Measurements from ENCODE around the gene STX8.
"Not testable (repeated sequence)": the region's sequence is repeated elsewhere in the genome, so short reads cannot be mapped to it uniquely, and the experiment has no call there.

The STX8 gene

DNA sequence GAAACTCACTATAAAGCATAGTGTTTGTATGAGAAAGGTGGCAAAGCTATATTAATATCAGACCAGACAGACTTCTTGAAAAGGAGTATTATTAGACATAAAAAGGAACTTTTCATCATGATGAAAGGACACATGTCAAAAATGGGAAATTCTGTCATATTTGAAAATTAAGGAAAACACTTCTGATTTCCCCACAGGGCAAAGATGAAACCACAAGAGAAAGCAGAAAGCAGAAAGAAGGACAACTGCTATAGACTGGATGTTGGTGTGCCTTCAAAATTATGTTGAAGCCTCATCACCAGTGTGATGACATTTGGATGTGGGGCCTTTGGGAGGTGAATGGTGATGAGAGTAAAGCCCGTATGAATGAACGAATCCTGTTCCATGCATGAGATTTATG, 193.0 kb downstream of the STX8 start:
- DNase-seq: no peak

DNA sequence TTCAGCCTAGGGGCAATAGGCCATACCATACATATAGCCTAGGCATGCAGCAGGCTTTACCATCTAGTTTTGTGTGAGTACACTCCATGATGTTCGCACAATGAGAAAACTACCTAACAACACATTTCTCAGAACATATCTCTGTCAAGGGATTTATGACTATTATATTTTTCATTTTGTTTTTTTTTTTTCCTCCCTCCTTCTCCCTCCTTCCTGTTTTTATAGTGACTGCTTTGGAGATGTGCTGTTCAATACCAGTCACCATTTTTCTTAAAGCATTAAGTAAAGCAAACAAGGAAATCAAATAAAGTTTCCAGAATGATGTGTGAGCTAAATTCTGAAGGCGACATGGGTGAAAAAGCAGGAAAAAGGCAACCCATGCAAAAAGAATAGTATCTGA, 194.6 kb downstream of the STX8 start:
- no peak for DNase-seq

DNA sequence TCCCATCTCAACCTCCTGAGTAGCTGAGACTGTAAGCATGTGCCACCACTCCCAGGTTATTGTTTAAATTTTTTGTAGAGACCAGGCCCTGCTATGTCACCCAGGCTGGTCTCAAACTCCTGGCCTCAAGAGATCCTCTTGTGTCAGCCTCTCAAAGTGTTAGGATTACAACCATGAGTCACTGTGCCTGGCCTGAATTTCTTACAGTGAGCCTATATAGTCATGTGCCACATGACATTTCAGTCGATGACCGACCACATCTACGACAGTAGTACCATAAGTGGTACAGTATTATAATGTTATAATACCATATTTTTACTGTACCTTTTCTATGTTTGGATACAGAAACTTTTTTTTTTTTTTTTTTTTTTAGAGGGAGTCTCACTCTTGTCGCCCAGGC, 195.3 kb downstream of the STX8 start:
- DNase-seq: no peak

DNA sequence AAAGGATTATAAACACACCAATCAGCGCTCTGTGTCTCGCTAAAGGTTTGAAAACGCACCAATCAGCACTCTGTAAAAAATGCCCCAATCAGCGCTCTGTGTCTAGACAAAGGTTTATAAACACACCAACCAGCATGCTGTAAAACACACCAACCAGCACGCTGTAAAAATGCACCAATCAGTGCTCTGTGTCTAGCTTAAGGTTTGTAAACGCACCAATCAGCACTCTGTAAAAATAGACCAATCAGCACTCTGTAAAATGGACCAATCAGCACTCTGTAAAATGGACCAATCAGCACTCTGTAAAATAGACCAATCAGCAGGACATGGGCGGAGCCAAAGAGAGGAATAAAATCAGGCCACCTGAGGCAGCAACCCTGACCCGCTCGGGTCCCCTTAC, 199.4 kb downstream of the STX8 start:
- not testable (repeated sequence) for DNase-seq

DNA sequence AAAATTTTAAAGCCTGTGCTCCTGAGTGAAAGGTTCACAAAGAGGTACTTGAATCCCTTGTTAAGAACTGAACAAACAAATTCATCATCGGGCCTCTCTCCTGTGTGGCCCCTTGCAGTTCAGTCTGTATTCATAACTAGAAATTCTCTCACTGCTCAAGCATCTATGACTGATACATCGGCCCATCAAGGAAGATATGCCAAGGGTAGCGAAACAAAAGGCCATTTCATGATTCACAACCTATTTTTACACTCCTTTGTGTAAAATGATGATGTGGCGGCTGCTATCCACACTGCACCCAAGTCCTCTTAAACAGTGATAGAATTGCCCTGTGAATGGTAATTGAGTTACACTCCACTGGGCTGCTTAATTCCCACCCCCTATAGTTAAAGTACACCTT, 204.6 kb downstream of the STX8 start:
- peak; percentile 18 for DNase-seq

DNA sequence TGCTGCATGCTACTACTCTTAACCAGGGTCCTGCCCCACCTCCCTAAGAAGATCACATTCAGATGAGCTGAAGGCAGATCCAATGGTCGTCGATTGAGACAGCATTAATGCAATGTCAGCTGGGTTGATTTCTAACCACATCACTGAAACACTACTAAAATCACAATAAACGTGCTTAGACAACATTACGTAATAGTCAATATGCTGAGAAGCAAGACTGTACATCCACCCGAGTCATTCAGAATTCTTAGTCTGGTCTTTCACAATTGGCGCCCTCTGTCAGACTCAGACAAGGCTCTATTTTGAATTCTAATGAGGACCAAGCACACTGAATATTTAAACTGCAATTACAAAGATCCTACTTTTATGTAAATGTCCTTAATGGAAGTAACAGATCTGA, 205.2 kb downstream of the STX8 start:
- DNase-seq: no peak

DNA sequence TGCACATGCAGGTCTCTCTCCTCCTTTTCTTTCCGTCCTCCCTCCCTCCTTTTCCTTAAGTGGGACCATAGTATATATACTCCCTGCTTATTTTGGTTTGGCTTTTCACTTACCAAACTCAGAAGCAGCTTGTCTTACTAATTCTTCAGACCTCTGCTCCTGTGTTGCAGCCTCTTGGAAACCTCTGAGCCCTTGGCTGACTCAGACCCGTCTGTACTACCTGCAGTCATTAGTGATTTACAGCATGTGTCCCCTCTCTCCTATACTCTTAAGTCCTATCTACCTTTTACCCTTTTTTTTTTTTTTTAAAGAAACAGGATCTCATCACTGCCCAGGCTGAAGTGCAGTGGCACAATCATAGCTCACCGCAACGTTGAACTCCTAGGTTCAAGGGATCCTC, 207.0 kb downstream of the STX8 start:
- no peak for DNase-seq

DNA sequence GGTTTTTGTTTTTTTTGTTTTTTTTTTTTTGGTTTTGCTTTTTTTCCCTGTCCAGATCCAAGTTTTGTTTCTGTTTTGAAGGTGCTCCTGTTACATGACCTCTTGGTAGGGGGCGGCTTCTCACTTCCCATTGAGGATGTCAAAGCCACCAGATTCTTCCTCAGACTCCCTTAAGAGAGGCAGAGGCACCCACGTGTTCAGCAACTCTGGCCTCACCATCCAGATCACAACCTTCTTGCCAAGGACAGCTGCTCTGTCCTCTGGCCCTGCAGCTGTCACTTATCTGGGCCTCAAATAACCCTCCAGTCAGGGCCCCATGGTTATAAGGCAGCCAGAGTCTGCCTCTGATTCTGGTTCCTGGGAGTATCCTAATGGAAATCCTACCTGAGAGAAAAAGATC, 208.5 kb downstream of the STX8 start:
- no peak for DNase-seq

DNA sequence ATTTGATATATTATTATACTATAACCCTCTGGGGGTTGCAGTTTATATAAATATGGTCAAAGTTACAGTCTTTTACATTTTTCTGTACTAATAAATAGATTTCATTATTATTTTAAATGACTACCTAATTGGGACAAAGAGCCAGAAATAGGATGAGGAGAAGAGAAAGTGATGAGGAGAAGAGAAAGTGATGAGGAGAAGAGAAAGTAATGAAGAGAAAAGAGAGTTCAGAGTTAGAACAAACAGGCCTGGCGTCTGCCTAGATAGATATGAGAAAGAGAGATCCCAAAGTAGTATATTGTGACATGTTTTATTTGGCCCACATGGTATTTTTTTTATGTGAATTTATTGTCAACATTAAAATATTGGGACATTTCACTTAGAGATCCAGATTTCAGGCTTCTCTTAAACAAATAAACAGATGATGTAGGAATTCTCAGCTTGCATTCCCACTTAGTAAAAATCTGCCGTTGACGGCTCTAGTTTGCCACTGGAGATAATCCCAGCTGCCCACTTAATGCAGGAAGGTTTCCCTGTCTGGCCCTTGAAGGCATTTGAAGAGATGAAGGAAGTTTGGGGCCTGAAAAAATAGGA, 210.7 kb downstream of the STX8 start:
- DNase-seq: no peak

DNA sequence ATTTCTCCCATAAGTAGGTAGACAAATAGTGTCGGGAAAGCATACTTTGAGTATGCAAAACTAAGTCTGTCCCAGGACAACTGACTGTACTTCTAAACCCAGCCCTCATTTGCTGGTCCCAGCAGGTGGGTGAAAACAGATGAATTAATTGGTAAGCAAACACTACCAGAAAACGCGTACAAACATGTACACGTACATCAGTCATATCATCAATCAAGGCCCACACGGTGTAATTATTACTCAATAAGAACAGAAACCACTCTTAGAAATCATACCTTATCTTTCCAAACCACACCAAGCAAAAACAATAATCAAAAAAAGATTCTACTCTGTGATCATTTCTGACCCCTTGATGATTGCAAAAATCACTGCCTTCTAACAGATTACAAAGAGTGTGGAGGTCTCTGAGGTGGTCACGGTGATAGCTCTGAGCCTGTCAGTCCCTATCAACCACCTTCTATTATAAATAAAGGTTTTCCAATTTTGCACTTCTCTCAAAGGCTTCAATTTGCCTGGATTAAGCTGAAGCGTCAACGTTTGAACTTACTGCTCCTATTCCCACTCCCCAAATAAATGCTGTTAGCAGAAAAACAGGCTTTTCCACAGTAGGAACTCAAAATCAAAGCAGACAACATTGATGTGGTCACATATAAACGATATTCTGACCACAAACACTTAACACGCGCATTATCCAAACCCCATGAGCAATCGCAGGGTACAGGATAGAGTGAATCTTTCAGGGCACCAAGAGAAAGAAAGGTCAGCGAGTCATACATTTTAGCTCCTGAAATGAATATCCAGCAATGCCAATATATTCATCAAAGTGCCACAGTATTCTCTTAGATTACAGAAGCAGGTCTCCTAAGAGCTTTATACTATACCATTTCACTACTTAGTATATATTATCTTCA, 211.9 kb downstream of the STX8 start:
- DNase-seq: peak; percentile 15

DNA sequence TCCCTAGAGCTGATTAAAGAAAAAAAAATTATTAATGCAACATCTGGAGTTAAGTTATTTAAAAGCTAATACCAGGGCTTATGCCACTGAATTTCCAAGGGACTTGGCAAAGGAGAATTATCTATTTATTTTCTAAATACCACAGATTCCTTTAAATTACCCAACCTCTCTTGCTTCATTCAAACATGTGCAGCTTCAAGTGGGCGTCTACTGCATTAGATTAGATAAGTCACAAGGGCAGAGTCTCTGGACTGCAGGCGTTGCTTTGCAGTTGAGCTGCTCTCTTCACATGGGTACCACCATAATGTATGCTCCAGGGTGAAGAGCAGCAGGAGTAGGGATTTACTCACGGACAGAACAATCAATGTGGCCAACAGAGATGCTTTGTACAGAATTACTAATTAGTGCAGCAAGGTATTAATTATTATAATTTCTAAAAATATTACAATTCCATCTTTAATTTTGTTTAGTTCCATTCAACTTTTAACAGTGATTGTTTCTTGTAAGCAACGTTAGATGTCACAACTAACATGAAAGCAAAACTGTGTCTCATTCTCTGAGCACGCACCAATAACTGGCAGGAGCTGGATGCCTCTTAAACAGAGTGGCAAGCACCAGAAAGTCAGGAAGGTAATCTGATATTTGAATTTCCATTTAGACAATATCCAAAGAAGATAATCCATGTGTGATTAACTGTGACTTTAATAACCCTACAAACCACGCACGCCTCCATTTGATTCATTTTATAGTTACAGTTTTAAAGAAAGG, 214.2 kb downstream of the STX8 start:
- no peak for DNase-seq

DNA sequence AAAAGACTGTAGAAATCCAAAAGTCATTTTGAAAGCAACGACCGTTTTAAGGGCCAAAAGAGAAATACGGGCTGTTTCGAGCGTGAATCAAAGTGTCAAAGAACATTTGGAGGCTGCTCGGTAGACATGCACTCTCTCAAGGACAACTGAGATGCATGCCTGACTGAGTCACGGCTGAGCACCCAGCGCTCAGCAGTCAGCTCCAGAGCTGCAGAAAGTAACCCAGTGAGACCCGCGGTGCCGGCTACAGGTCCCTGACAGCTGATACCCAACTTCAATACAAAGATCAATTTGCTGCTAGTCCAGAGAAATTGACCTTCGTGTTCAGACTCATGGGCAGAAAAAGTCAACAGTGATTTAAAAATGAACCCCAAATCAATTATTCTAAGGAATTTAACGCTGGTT, 214.9 kb downstream of the STX8 start:
- DNase-seq: peak; percentile 52

DNA sequence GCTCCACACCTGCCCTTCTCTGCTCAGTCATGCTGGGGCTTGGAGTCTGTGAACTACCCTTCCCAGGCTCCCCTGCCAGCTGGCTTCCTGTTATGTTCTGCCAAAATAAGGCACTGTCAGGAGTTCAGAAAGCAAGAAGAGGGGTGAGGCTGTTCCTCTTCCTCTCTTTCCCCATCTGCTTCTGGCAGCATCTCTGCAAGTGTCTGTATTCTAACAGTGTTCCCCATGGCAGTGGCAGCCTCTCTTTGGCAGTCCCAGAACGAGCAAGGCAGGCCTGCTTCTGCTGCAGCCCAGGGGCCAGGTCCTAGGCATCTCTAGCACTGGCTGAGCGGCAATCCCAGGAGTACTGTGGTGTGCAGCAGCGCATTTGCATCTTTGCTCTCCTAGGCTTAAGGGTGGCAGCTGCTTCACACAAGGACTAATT, 219.1 kb downstream of the STX8 start:
- peak; percentile 23 for DNase-seq

DNA sequence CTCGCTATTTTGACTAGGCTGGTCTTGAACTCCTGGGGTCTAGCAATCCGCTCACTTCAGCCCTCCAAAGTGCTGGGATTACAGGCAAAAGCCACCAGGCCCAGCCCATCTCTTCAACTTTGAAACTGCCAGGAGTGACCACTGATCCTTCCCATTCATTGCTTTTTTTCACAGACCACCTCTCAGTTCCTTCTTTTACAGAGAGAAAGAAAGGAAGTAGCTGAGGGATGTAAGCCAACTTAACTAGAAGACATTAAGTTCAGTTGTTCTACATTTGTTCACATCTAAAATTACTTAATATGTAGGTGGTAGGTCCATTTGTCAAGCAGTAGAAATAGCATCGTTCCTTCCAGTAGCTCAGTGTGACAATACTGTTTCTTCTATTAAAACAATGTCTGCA, 219.8 kb downstream of the STX8 start:
- no peak for DNase-seq

DNA sequence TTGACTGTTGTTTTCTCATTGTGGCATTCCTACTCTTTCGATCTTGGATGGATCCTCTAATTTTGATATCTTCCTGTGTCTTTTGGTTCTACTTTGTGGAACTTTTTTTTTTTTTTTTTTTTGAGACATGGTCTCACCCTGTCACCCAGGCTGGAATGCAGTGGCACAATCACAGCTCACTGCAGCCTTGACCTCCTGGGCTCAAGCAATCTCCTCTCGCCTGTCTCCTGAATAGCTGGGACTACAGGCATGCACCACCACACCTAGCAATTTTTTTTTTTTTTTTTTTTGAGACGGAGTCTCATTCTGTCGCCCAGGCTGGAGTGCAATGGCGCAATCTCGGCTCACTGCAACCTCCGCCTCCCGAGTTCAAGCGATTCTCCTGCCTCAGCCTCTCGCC, 220.4 kb downstream of the STX8 start:
- DNase-seq: not testable (repeated sequence)

DNA sequence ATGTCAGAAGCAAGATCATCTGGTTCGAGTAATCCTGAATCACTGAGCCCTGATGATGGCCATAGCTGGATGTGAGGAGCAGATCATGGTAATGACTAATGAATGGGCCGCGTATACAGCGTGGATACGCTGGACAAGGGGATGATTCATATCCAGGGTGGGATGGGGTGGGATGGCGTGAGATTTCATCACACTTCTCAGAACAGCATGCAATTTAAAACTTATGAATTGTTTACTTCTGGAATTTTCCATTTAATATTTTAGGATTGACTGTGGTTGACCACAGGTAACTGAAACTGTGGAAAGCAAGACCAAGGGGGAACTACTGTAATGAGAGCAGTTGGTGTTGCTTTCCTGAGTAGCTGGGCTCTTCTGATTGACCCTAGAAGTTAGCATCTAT, 225.5 kb downstream of the STX8 start:
- no peak for DNase-seq

DNA sequence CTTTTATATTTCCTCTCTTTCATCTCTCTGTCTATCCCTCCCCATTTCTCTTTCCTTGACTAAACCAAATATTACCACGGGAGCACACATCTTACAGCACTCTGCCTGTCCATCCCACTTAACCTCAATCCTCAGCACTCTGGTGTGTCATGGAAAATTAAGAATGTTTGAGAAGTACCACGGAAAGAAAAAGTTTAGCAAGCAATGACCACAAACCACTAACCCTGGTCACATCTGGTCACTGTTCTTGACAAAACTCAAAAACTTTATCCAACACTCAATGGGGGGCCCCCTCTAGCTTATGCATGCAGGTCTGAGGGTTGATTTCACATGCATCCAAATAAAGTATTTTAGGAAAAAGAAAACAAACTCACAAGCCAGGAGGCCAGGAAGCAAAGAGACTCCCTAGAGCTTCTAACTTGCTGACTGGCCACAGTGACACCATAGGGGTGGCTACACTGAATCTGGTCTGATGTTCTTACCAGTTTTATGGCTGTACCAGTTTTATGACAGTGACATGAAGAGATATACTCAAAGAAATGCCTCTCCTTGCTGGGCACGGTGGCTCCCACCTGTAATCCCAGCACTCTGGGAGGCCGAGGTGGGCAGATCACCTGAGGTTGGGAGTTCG, 229.2 kb downstream of the STX8 start:
- no peak for DNase-seq

DNA sequence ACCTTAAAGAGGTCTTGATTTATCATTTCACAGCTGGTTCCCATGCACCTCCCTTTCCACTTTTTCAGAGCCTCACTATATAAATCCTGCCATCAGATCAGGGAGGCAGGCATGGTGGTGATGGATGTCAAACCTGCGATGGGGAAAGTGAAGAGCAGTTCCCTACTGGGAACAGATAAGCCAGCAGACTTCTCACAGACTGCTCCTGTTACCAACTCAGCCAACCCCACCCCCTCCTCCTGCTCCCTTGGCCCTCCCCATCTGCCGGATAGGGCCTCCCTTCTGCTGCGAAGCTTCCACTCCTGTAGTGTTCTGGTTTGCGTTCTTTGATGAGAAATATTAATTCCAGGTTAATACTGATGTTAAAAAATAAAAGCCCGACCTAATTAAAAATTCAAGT, 232.1 kb downstream of the STX8 start:
- DNase-seq: peak; percentile 23

DNA sequence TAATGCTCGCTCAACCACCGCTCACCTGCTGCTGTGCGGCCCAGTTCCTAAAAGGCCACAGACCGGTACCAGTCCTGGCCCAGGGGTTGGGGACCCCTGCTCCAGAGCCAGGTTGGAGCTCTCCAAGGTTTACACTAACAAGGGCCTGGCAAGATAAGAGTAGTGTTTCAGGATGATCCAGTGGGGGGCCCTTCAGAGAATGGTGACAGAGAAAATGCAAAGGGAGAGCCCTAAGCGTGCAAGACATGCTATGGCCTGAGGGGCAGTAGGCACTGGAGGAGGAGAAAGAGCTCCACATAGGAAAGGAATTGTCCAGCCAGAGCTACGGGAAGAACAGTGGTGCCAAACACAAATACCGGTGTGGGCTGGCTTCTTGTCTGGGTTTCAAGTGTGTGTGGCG, 233.4 kb downstream of the STX8 start:
- no peak for DNase-seq

DNA sequence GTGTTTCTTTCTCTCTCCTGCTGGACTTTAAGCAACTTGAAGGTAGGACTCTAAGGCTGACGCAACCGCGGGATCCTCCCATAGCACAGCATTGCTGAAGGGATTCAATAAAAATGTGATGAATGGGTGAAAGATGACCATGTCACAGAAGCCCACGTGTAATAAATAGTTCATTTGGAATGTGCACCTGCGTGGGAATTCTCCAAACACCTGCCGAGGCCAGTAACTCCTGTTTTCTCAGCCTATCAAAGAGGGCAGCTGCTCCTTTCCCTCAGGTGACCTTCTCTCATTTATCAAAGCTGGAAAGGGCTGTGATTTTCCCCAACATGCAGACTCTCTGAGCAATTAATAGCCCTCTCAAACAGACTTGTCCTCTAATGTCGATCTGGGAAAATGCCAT, 235.7 kb downstream of the STX8 start:
- no peak for DNase-seq

DNA sequence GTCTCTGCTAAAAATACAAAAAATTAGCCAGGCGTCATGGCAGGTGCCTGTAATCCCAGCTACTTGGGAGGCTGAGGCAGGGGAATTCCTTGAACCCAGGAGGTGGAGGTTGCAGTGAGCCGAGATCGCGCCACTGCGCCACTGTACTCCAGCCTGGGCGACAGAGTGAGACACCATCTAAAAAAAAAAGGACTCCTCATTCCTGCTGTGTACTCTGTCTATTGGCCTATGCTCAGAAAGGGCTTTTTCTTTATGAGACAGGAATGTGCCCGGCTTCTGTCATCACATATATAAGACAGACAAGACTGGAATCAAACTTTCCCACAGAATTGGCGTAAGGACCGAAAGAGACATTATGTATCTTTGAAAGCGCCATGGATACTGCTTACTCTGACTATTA, 236.1 kb downstream of the STX8 start:
- not testable (repeated sequence) for DNase-seq

DNA sequence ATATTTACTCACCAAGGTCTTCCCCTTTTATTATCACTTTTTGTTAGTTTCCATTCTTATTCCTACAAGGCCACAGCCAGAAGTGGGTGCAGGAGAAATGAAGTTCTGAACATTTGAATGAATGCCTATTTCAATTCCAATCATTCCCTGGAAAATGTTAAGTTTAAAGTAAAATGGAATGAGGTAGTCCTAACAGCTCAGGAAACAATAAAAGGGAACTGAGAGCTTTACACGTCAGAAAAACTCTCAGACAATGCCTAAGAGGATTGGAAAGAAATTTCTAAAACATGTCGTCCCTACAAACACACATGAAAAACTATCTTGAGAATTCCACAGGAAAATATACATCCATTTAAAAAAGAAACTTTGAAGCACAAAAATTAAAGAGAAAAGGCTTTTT, 238.8 kb downstream of the STX8 start:
- no peak for DNase-seq

All from retina (tissue), 1 donor.